WTC11 (cell line): ENCODE data around the gene ARTN. TPM values are rescaled to one million over a fixed set of nuclear protein-coding genes. Genes with fewer than 3 reads are reported as not detected.

Source experiments
- ARID4B ChIP-seq: sonication (generic); formaldehyde crosslinking; IDR thresholded peaks from 2 replicates; pipeline ENCODE4 v1.8.0; 2023; ENCODE audit warnings: missing genetic modification reagents, mild to moderate bottlenecking, borderline replicate concordance
- ATF1 ChIP-seq: sonication (generic); formaldehyde crosslinking; IDR thresholded peaks from 2 replicates; pipeline ENCODE4 v1.8.1; 2023; ENCODE audit warnings: mild to moderate bottlenecking, moderate library complexity, missing genetic modification reagents
- CREM ChIP-seq: sonication (generic); formaldehyde crosslinking; IDR thresholded peaks from 2 replicates; pipeline ENCODE4 v1.8.1; 2022; ENCODE audit warnings: mild to moderate bottlenecking, missing genetic modification reagents, moderate library complexity
- E2F1 ChIP-seq: sonication (generic); formaldehyde crosslinking; IDR thresholded peaks from 2 replicates; pipeline ENCODE4 v1.8.0; 2022; ENCODE audit warnings: mild to moderate bottlenecking, missing genetic modification reagents
- ELF4 ChIP-seq: sonication (generic); formaldehyde crosslinking; IDR thresholded peaks from 2 replicates; pipeline ENCODE4 v1.8.1; 2022; ENCODE audit warnings: low read depth, mild to moderate bottlenecking, moderate library complexity, missing genetic modification reagents
- EMX1 ChIP-seq: fragments of 250-450 bp; sonication (Bioruptor Pico); IDR thresholded peaks from 2 replicates; pipeline ENCODE4 v1.8.0; 2021; ENCODE audit warnings: mild to moderate bottlenecking
- ETV6 ChIP-seq: sonication (generic); formaldehyde crosslinking; IDR thresholded peaks from 2 replicates; pipeline ENCODE4 v1.8.1; 2022; ENCODE audit warnings: mild to moderate bottlenecking, missing genetic modification reagents
- HMGXB4 ChIP-seq: sonication (generic); formaldehyde crosslinking; IDR thresholded peaks from 2 replicates; pipeline ENCODE4 v1.8.1; 2023; ENCODE audit warnings: mild to moderate bottlenecking, moderate library complexity, missing genetic modification reagents
- MLX ChIP-seq: sonication (generic); formaldehyde crosslinking; IDR thresholded peaks from 2 replicates; pipeline ENCODE4 v1.8.1; 2023; ENCODE audit warnings: mild to moderate bottlenecking, missing genetic modification reagents, moderate library complexity
- MXD4 ChIP-seq: fragments of 250-450 bp; sonication (Bioruptor Pico); IDR thresholded peaks from 2 replicates; pipeline ENCODE4 v1.8.0; 2021; ENCODE audit warnings: mild to moderate bottlenecking, moderate library complexity, borderline replicate concordance
- NFATC4 ChIP-seq: fragments of 250-450 bp; sonication (Bioruptor Pico); IDR thresholded peaks from 2 replicates; pipeline ENCODE4 v1.9.0; 2021; ENCODE audit warnings: mild to moderate bottlenecking
- NFE2L1 ChIP-seq: sonication (generic); formaldehyde crosslinking; IDR thresholded peaks from 2 replicates; pipeline ENCODE4 v1.8.1; 2023; ENCODE audit warnings: missing genetic modification reagents
- NFYB ChIP-seq: sonication (generic); formaldehyde crosslinking; conservative IDR thresholded peaks from 2 replicates; pipeline ENCODE4 v1.8.0; 2022; ENCODE audit warnings: low read depth, missing genetic modification reagents
- PRDM15 ChIP-seq: sonication (generic); formaldehyde crosslinking; IDR thresholded peaks from 2 replicates; pipeline ENCODE4 v1.8.0; 2022; ENCODE audit warnings: missing genetic modification reagents
- RORB ChIP-seq: fragments of 250-450 bp; sonication (Bioruptor Pico); IDR thresholded peaks from 2 replicates; pipeline ENCODE4 v1.9.0; 2021; ENCODE audit warnings: mild to moderate bottlenecking
- SP1 ChIP-seq: sonication (generic); formaldehyde crosslinking; conservative IDR thresholded peaks from 2 replicates; pipeline ENCODE4 v1.8.1; 2022; ENCODE audit warnings: missing genetic modification reagents
- TCF7 ChIP-seq: sonication (generic); formaldehyde crosslinking; IDR thresholded peaks from 2 replicates; pipeline ENCODE4 v1.8.0; 2022; ENCODE audit warnings: mild to moderate bottlenecking, low read depth, missing genetic modification reagents, moderate library complexity
- USF2 ChIP-seq: sonication (generic); formaldehyde crosslinking; IDR thresholded peaks from 2 replicates; pipeline ENCODE4 v1.8.1; 2023; ENCODE audit warnings: mild to moderate bottlenecking, missing genetic modification reagents, moderate library complexity
- ZBTB21 ChIP-seq: sonication (generic); formaldehyde crosslinking; IDR thresholded peaks from 2 replicates; pipeline ENCODE4 v1.8.1; 2023; ENCODE audit warnings: mild to moderate bottlenecking, missing genetic modification reagents, borderline replicate concordance
- ZNF232 ChIP-seq: sonication (generic); formaldehyde crosslinking; IDR thresholded peaks from 2 replicates; pipeline ENCODE4 v1.8.0; 2022; ENCODE audit warnings: mild to moderate bottlenecking, missing genetic modification reagents
- ZNF512 ChIP-seq: sonication (generic); formaldehyde crosslinking; IDR thresholded peaks from 2 replicates; pipeline ENCODE4 v1.8.1; 2022; ENCODE audit warnings: missing genetic modification reagents, borderline replicate concordance
- ZSCAN18 ChIP-seq: fragments of 250-450 bp; sonication (Bioruptor Pico); IDR thresholded peaks from 2 replicates; pipeline ENCODE4 v2.1.2; 2022; ENCODE audit warnings: mild to moderate bottlenecking, moderate library complexity
- total RNA-seq: library from RNA; stranded (reverse); gene quantifications from 3 replicates; pipeline ENCODE4 v1.2.3, GENCODE V29; 2021

ARTN gene
- total RNA-seq, 1 experiment from 2014 or later, result 28.5 TPM

- TF ChIP-seq HMGXB4 (CRISPR knock-in tag) (peak; percentile 97), NFE2L1 (CRISPR knock-in tag) (no peak), CREM (peak; percentile 32; the same call in 1 of the 2 replicates), NFATC4 (CRISPR knock-in tag) (no peak), USF2 (peak; percentile 95), ZSCAN18 (CRISPR knock-in tag) (no peak), ZBTB21 (CRISPR knock-in tag) (0 out of 2 replicates have a peak, but pooled peaks have one; percentile 31), ELF4 (CRISPR knock-in tag) (no peak), SP1 (CRISPR knock-in tag) (peak; percentile 92), RORB (CRISPR knock-in tag) (peak; percentile 44; the same call in 1 of the 2 replicates), ETV6 (peak; percentile 95), ZNF232 (CRISPR knock-in tag) (0 out of 2 replicates have a peak, but pooled peaks have one; percentile 50), ATF1 (CRISPR knock-in tag) (no peak), MXD4 (CRISPR knock-in tag) (no peak), NFYB (no peak), PRDM15 (no peak), MLX (CRISPR knock-in tag) (0 out of 2 replicates have a peak, but pooled peaks have one; percentile 60), ZNF512 (CRISPR knock-in tag) (no peak), E2F1 (CRISPR knock-in tag) (no peak), EMX1 (CRISPR knock-in tag) (no peak), ARID4B (CRISPR knock-in tag) (0 out of 2 replicates have a peak, but pooled peaks have one; percentile 39), TCF7 (CRISPR knock-in tag) (no peak)
Measured at GRCh38 chr1:43946236-43947060, 12.8 kb downstream of the ARTN start, which contains the start of gene IPO13 (continued).
